ENCODE data around the gene CFAP54.

Gene CFAP54

GRCh38 chr12:96870946-96871345 lies 381.6 kb downstream of the CFAP54 start:
- H3K36me3 ChIP-seq (ENCODE audit: insufficient read depth, low read length) = no peaks in the 10 kb centered on the region
- H3K4me3 ChIP-seq = no peak overlapping the region
- no peak for DNase-seq (ENCODE audit: low read depth, low spot score)
- TF ChIP-seq POLR2AphosphoS5 (IDR thresholded peaks at IDR 0.05; ENCODE audit: borderline replicate concordance, low read depth, low read length) (no peak), EZH2 (IDR thresholded peaks at IDR 0.05) (no peak)
- no peak overlapping the region for H3K27ac ChIP-seq
- no peaks in the 10 kb centered on the region for H3K9me3 ChIP-seq (ENCODE audit: low read depth, low read length)
- no peak overlapping the region for H3K9ac ChIP-seq (ENCODE audit: insufficient read length)

- H3K4me3 ChIP-seq = no peak overlapping the region
- H3K27ac ChIP-seq = no peak overlapping the region
- DNase-seq (ENCODE audit: low read depth, low spot score) = no peak
- TF ChIP-seq EZH2 (IDR thresholded peaks at IDR 0.05) (no peak), POLR2AphosphoS5 (IDR thresholded peaks at IDR 0.05; ENCODE audit: borderline replicate concordance, low read depth, low read length) (no peak), FOXP2 (optimal IDR thresholded peaks at IDR 0.05; ENCODE audit: control extremely low read depth, extremely low read length, insufficient read depth) (no peak)
- H3K9me3 ChIP-seq (ENCODE audit: low read depth, low read length) = no peaks in the 10 kb centered on the region
- no peaks in the 10 kb centered on the region for H3K36me3 ChIP-seq (ENCODE audit: insufficient read depth, low read length)
- no peak overlapping the region for H3K9ac ChIP-seq (ENCODE audit: insufficient read length)
Measured at GRCh38 chr12:96872961-96873360, 383.6 kb downstream of the CFAP54 start.

DNA sequence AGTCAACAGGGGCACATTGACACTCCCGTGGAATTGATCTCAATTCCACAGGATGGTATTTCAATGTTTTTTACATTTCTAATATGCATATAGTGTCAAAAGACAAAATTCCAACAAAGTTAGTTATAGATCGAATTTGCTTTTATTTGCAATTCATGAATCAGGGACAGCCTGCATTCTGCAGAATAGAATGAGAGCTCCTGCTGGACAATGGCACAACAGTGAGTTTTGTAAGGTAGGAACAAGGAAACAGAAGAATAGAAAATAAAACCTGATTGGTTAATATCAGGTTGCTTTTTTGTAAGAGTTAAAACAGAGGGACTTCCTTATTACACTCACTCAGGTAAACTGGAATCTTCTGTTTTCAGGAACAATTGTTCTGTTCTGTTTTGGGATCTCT lies 384.8 kb downstream of the CFAP54 start:
- no peak overlapping the region for H3K27ac ChIP-seq
- no peak overlapping the region for H3K4me3 ChIP-seq
- no peaks in the 10 kb centered on the region for H3K9me3 ChIP-seq (ENCODE audit: low read depth, low read length)
- no peak overlapping the region for H3K9ac ChIP-seq (ENCODE audit: insufficient read length)
- TF ChIP-seq FOXP2 (optimal IDR thresholded peaks at IDR 0.05; ENCODE audit: control extremely low read depth, extremely low read length, insufficient read depth) = no peak
- TF ChIP-seq POLR2AphosphoS5 (IDR thresholded peaks at IDR 0.05; ENCODE audit: borderline replicate concordance, low read depth, low read length) = no peak
- TF ChIP-seq EZH2 (IDR thresholded peaks at IDR 0.05) = no peak
- no peaks in the 10 kb centered on the region for H3K36me3 ChIP-seq (ENCODE audit: insufficient read depth, low read length)
- no peak for DNase-seq (ENCODE audit: low read depth, low spot score)

- TF ChIP-seq EZH2 (IDR thresholded peaks at IDR 0.05) (no peak), POLR2AphosphoS5 (IDR thresholded peaks at IDR 0.05; ENCODE audit: borderline replicate concordance, low read depth, low read length) (no peak), FOXP2 (optimal IDR thresholded peaks at IDR 0.05; ENCODE audit: control extremely low read depth, extremely low read length, insufficient read depth) (no peak)
- H3K36me3 ChIP-seq (ENCODE audit: insufficient read depth, low read length) = no peaks in the 10 kb centered on the region
- H3K27ac ChIP-seq = no peak overlapping the region
- no peaks in the 10 kb centered on the region for H3K9me3 ChIP-seq (ENCODE audit: low read depth, low read length)
- H3K9ac ChIP-seq (ENCODE audit: insufficient read length) = no peak overlapping the region
- no peak for DNase-seq (ENCODE audit: low read depth, low spot score)
- no peak overlapping the region for H3K4me3 ChIP-seq
Measured at GRCh38 chr12:96876966-96877365, 387.6 kb downstream of the CFAP54 start.

- TF ChIP-seq FOXP2 (optimal IDR thresholded peaks at IDR 0.05; ENCODE audit: control extremely low read depth, extremely low read length, insufficient read depth) (no peak), EZH2 (IDR thresholded peaks at IDR 0.05) (no peak), POLR2AphosphoS5 (IDR thresholded peaks at IDR 0.05; ENCODE audit: borderline replicate concordance, low read depth, low read length) (no peak)
- Histone ChIP-seq H3K27ac (no peak overlapping the region), H3K9ac (ENCODE audit: insufficient read length) (no peak overlapping the region), H3K36me3 (ENCODE audit: insufficient read depth, low read length) (no peaks in the 10 kb centered on the region), H3K9me3 (ENCODE audit: low read depth, low read length) (no peaks in the 10 kb centered on the region), H3K4me3 (no peak overlapping the region)
- DNase-seq (ENCODE audit: low read depth, low spot score) = no peak
Measured at GRCh38 chr12:96878704-96879103, 389.3 kb downstream of the CFAP54 start.

DNA sequence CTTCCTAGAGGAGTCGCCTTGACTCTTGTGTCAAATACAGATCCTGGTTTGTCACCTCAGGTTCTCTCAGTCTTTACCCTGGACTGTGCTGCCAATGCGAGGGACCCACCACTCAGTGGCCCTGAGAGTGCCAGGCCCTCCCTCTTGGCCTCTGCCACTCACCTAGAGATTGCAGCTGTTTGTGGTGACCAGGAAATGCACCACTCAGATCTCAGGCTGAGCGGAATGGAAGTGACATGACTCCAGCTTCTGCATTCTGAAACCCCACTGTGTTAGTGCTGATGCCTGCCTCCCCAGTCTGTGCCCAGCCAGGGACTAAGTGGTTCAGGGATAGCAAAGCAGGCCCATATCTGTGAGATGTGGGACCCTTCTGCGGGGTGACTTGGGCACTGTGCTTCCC lies 389.9 kb downstream of the CFAP54 start:
- Histone ChIP-seq H3K4me3 (no peak overlapping the region), H3K9me3 (ENCODE audit: low read depth, low read length) (no peaks in the 10 kb centered on the region), H3K9ac (ENCODE audit: insufficient read length) (no peak overlapping the region), H3K36me3 (ENCODE audit: insufficient read depth, low read length) (no peaks in the 10 kb centered on the region), H3K27ac (no peak overlapping the region)
- no peak for TF ChIP-seq FOXP2 (optimal IDR thresholded peaks at IDR 0.05; ENCODE audit: control extremely low read depth, extremely low read length, insufficient read depth)
- no peak for TF ChIP-seq POLR2AphosphoS5 (IDR thresholded peaks at IDR 0.05; ENCODE audit: borderline replicate concordance, low read depth, low read length)
- TF ChIP-seq EZH2 (IDR thresholded peaks at IDR 0.05) = no peak
- no peak for DNase-seq (ENCODE audit: low read depth, low spot score)

DNA sequence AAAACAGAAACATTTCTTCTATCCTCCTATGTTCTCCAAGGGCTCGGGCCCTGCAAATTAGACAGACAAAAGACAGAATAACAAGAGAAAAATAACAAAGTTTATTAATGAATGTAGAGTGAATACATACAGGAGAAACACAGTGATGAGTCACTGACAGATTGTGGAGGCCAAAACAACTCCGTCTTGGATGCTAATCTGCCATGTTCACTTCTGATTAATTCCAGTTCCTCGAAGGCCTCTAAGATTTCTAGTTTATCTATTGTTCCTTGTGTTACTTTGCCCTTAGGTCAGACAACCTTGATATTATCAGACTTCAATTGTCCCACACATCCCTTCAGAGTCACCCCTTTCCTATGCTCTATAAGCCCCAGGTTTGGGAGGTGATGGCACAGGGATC lies 390.8 kb downstream of the CFAP54 start:
- TF ChIP-seq POLR2AphosphoS5 (IDR thresholded peaks at IDR 0.05; ENCODE audit: borderline replicate concordance, low read depth, low read length) (no peak), FOXP2 (optimal IDR thresholded peaks at IDR 0.05; ENCODE audit: control extremely low read depth, extremely low read length, insufficient read depth) (no peak), EZH2 (IDR thresholded peaks at IDR 0.05) (no peak)
- no peak overlapping the region for H3K27ac ChIP-seq
- no peak overlapping the region for H3K9ac ChIP-seq (ENCODE audit: insufficient read length)
- H3K4me3 ChIP-seq = no peak overlapping the region
- H3K9me3 ChIP-seq (ENCODE audit: low read depth, low read length) = no peaks in the 10 kb centered on the region
- DNase-seq (ENCODE audit: low read depth, low spot score) = no peak
- H3K36me3 ChIP-seq (ENCODE audit: insufficient read depth, low read length) = no peaks in the 10 kb centered on the region

DNA sequence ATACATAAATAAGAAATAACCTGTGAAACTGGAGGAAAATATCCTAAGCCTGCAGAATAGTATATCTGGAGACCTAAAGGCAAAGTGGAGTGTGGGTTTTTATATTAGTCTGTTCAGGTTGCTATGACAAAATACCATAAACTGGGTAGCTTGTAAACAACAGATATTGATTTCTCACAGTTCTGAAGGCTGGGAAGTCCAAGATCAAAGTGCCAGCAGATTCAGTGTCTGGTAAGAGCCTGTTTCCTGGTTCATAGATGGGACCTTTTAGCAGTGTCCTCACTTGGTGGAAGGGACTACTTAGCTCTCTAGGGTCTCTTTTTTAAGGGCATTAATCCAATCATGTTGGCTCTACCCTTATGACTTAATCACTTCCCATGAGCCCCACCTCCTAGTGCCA lies 392.2 kb downstream of the CFAP54 start:
- Histone ChIP-seq H3K9ac (ENCODE audit: insufficient read length) (no peak overlapping the region), H3K9me3 (ENCODE audit: low read depth, low read length) (no peaks in the 10 kb centered on the region), H3K4me3 (no peak overlapping the region), H3K27ac (no peak overlapping the region), H3K36me3 (ENCODE audit: insufficient read depth, low read length) (no peaks in the 10 kb centered on the region)
- no peak for DNase-seq (ENCODE audit: low read depth, low spot score)
- TF ChIP-seq EZH2 (IDR thresholded peaks at IDR 0.05) (no peak), FOXP2 (optimal IDR thresholded peaks at IDR 0.05; ENCODE audit: control extremely low read depth, extremely low read length, insufficient read depth) (no peak), POLR2AphosphoS5 (IDR thresholded peaks at IDR 0.05; ENCODE audit: borderline replicate concordance, low read depth, low read length) (no peak)

DNA sequence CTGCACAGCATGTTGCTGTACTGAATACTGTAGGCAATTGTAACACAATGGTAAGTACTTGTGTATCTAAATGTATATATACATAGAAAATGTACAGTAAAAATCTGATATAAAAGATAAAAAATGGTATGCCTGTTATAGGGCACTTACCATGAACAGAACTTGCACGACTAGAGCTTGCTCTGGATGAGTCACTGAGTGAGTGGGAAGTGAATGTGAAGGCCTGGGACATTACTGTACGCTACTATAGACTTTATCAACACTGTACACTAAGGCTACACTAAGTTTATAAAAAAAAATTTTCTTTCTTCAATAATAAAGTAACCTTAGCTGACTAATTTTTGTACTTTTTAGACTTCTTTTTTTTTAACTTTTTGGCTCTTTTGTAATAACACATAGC lies 393.5 kb downstream of the CFAP54 start:
- Histone ChIP-seq H3K9me3 (ENCODE audit: low read depth, low read length) (no peaks in the 10 kb centered on the region), H3K9ac (ENCODE audit: insufficient read length) (no peak overlapping the region), H3K36me3 (ENCODE audit: insufficient read depth, low read length) (no peaks in the 10 kb centered on the region), H3K27ac (no peak overlapping the region), H3K4me3 (no peak overlapping the region)
- no peak for DNase-seq (ENCODE audit: low read depth, low spot score)
- TF ChIP-seq POLR2AphosphoS5 (IDR thresholded peaks at IDR 0.05; ENCODE audit: borderline replicate concordance, low read depth, low read length) (no peak), EZH2 (IDR thresholded peaks at IDR 0.05) (no peak), FOXP2 (optimal IDR thresholded peaks at IDR 0.05; ENCODE audit: control extremely low read depth, extremely low read length, insufficient read depth) (no peak)

All from SK-N-MC (cell line).